Measurements from ENCODE around the gene PPOX. TPM values are rescaled to one million over a fixed set of nuclear protein-coding genes. Genes with fewer than 3 reads are reported as not detected.
A peak's percentile ranks its signal among the peaks of the same experiment; 100 is the strongest.

The PPOX gene
- total RNA-seq, 1 experiment from 2014 or later: 30.3 TPM

- intact Hi-C loops (cut with micrococcal nuclease): no loop called here
- H3K4me3 Mint-ChIP-seq (ENCODE audit: unreplicated experiment): no peak overlapping the region
- H3K4me1 Mint-ChIP-seq (ENCODE audit: insufficient read depth, unreplicated experiment): peaks cover 29% of the 10 kb centered on the region
- POLR2A ChIA-PET: interaction anchor here (0.6 to 10.3 kb wide), 2 partner anchors 97 to 109 kb away, joined by 3 to 101 read pairs; partner anchors contain the start of genes F11R and TOMM40L
- TF ChIP-seq CTCF (IDR thresholded peaks at IDR 0.05; ENCODE audit: unreplicated experiment): no peak
- no TSS peak for BruUV-seq (replicated peaks)
- peaks cover 65% of the 10 kb centered on the region for H3K36me3 Mint-ChIP-seq (ENCODE audit: insufficient read depth, unreplicated experiment)
- H3K9me3 Mint-ChIP-seq (ENCODE audit: unreplicated experiment): no peaks in the 10 kb centered on the region
- CTCF ChIA-PET: interaction anchor here (1.5 kb wide), 1 partner anchor 131 kb away, joined by 5 read pairs; no protein-coding TSS in a partner anchor
- H3K27me3 Mint-ChIP-seq (ENCODE audit: insufficient read depth, unreplicated experiment): no peaks in the 10 kb centered on the region
- H3K27ac Mint-ChIP-seq (ENCODE audit: low read depth, unreplicated experiment): no peak overlapping the region
- DNase-seq (ENCODE audit: unreplicated experiment): no peak
These were observed 37.4 kb upstream of the PPOX start for GRCh38 chr1:161128591-161129420.

- no TSS peak for BruUV-seq (replicated peaks)
- Mint-ChIP-seq H3K36me3 (ENCODE audit: insufficient read depth, unreplicated experiment) (peaks cover 56% of the 10 kb centered on the region), H3K4me1 (ENCODE audit: insufficient read depth, unreplicated experiment) (peaks cover 33% of the 10 kb centered on the region), H3K27me3 (ENCODE audit: insufficient read depth, unreplicated experiment) (no peaks in the 10 kb centered on the region), H3K27ac (ENCODE audit: low read depth, unreplicated experiment) (no peak overlapping the region), H3K4me3 (ENCODE audit: unreplicated experiment) (no peak overlapping the region), H3K9me3 (ENCODE audit: unreplicated experiment) (no peaks in the 10 kb centered on the region)
- no peak for TF ChIP-seq CTCF (IDR thresholded peaks at IDR 0.05; ENCODE audit: unreplicated experiment)
- ChIA-PET POLR2A (interaction anchor here (0.8 to 11.8 kb wide), 7 partner anchors 9 to 117 kb away, joined by 3 to 210 read pairs (median 4); partner anchors contain the start of genes F11R, PPOX and UFC1), CTCF (interaction anchor here (1.1 kb wide), 1 partner anchor 12 kb away, joined by 3 read pairs; no protein-coding TSS in a partner anchor)
- no peak for DNase-seq (ENCODE audit: unreplicated experiment)
- intact Hi-C loops (cut with micrococcal nuclease): loop anchor here (10.0 kb wide), 1 partner anchor 85 kb away; the partner anchor contains the start of gene USF1
These were observed 36.0 kb upstream of the PPOX start for GRCh38 chr1:161130266-161130665.

GRCh38 chr1:161131523-161132409 lies 34.5 kb upstream of the PPOX start:
- Mint-ChIP-seq H3K36me3 (ENCODE audit: insufficient read depth, unreplicated experiment) (peaks cover 55% of the 10 kb centered on the region), H3K4me3 (ENCODE audit: unreplicated experiment) (no peak overlapping the region), H3K27ac (ENCODE audit: low read depth, unreplicated experiment) (no peak overlapping the region), H3K27me3 (ENCODE audit: insufficient read depth, unreplicated experiment) (no peaks in the 10 kb centered on the region), H3K4me1 (ENCODE audit: insufficient read depth, unreplicated experiment) (peaks cover 30% of the 10 kb centered on the region), H3K9me3 (ENCODE audit: unreplicated experiment) (no peaks in the 10 kb centered on the region)
- CTCF ChIA-PET: interaction anchor here (0.5 to 1.4 kb wide), 7 partner anchors 10 to 296 kb away, joined by 3 to 5 read pairs (median 3); no protein-coding TSS in a partner anchor
- BruUV-seq (replicated peaks): no TSS peak
- intact Hi-C loops (cut with micrococcal nuclease): loop anchor here (1.0 to 10.0 kb wide), 3 partner anchors 16 to 87 kb away; partner anchors contain the start of gene USF1
- POLR2A ChIA-PET: interaction anchor here (0.6 to 11.8 kb wide), 28 partner anchors 9 to 618 kb away, joined by 3 to 210 read pairs (median 4); partner anchors contain the start of genes DUSP12, F11R, NDUFS2 and PPOX
- no peak for TF ChIP-seq CTCF (IDR thresholded peaks at IDR 0.05; ENCODE audit: unreplicated experiment)
- peak; percentile 34 for DNase-seq (ENCODE audit: unreplicated experiment)

Measured in MCF 10A (cell line).